ENCODE measurements around the gene CYTH2.

CYTH2 gene

GRCh38 chr19:48461651-48461981 lies 7.6 kb upstream of the CYTH2 start:
- DNase-seq (ENCODE audit: extremely low read depth, low read depth) = no peak
- no peak for TF ChIP-seq CTCF (IDR thresholded peaks at IDR 0.05; ENCODE audit: low read depth, low read length)

GRCh38 chr19:48461982-48462655 lies 7.0 kb upstream of the CYTH2 start:
- no peak for TF ChIP-seq CTCF (IDR thresholded peaks at IDR 0.05; ENCODE audit: low read depth, low read length)
- no peak for DNase-seq (ENCODE audit: extremely low read depth, low read depth)

- no peak for TF ChIP-seq CTCF (IDR thresholded peaks at IDR 0.05; ENCODE audit: low read depth, low read length)
Measured at GRCh38 chr19:48465215-48465614, 4.0 kb upstream of the CYTH2 start.

GRCh38 chr19:48466561-48467325 lies 2.4 kb upstream of the CYTH2 start:
- no peak for DNase-seq (ENCODE audit: extremely low read depth, low read depth)
- no peak for TF ChIP-seq CTCF (IDR thresholded peaks at IDR 0.05; ENCODE audit: low read depth, low read length)

More at GRCh38 chr19:48465215-48465614, 4.0 kb upstream of the CYTH2 start:
- DNase-seq (ENCODE audit: extremely low read depth, low read depth) = no peak

GRCh38 chr19:48468772-48469288 lies 339 bp upstream of the CYTH2 start:
- TF ChIP-seq CTCF (IDR thresholded peaks at IDR 0.05; ENCODE audit: low read depth, low read length) = no peak
- DNase-seq (ENCODE audit: extremely low read depth, low read depth) = peak; percentile 100

- DNase-seq (ENCODE audit: extremely low read depth, low read depth) = no peak
- no peak for TF ChIP-seq CTCF (IDR thresholded peaks at IDR 0.05; ENCODE audit: low read depth, low read length)
Measured at GRCh38 chr19:48469934-48470680, 938 bp downstream of the CYTH2 start.
